K562 (cell line): ENCODE measurements around the gene CFAP97D2. TPM values are rescaled to one million over a fixed set of nuclear protein-coding genes. Genes with fewer than 3 reads are reported as not detected.
A peak's percentile ranks its signal among the peaks of the same experiment; 100 is the strongest.

ENCODE experiments used
- BRCA1 ChIP-seq, 2 experiments: fragments of 450-650 bp in 1 of 2; sonication (generic) in 1 of 2; formaldehyde crosslinking in 1 of 2; IDR thresholded peaks; 2 replicates each; pipeline versions ENCODE4 v1.5.0 to v1.6.1; 2017 to 2020; ENCODE audit warnings: mild to moderate bottlenecking in 1 of 2, missing genetic modification reagents in 1 of 2
- BRF2 ChIP-seq: IDR thresholded peaks from 3 replicates; pipeline ENCODE4 v1.6.1; 2011; ENCODE audit warnings: borderline replicate concordance, mild to moderate bottlenecking; ENCODE audit not compliant: insufficient read length, insufficient read depth
- HOMEZ ChIP-seq: fragments of 250-450 bp; sonication (Bioruptor Pico); IDR thresholded peaks from 2 replicates; pipeline ENCODE4 v1.4.0; 2020; ENCODE audit warnings: mild to moderate bottlenecking, moderate library complexity
- PHF20 ChIP-seq: fragments of 450-650 bp; IDR thresholded peaks from 2 replicates; pipeline ENCODE4 v1.6.1; 2018; ENCODE audit not compliant: partially characterized antibody
- PHTF2 ChIP-seq: fragments of 250-450 bp; sonication (Bioruptor Pico); IDR thresholded peaks from 2 replicates; pipeline ENCODE4 v1.5.0; 2021; ENCODE audit warnings: mild to moderate bottlenecking
- POLR2B ChIP-seq: fragments of 450-650 bp; IDR thresholded peaks from 2 replicates; pipeline ENCODE4 v1.6.1; 2018; ENCODE audit warnings: low read depth; ENCODE audit not compliant: partially characterized antibody
- SAFB ChIP-seq: fragments of 200-400 bp; formaldehyde crosslinking; IDR thresholded peaks from 2 replicates; pipeline ENCODE4 v1.6.1; 2017; ENCODE audit warnings: low read depth, low read length, borderline replicate concordance
- TFE3 ChIP-seq: fragments of 450-650 bp; formaldehyde crosslinking; IDR thresholded peaks from 2 replicates; pipeline ENCODE4 v1.4.0; 2020; ENCODE audit warnings: mild to moderate bottlenecking, mixed read lengths
- THRAP3 ChIP-seq: fragments of 450-650 bp; IDR thresholded peaks from 2 replicates; pipeline ENCODE4 v1.6.1; 2016; ENCODE audit warnings: mild to moderate bottlenecking, inconsistent platforms, borderline replicate concordance
- TRIM25 ChIP-seq: fragments of 450-650 bp; IDR thresholded peaks from 2 replicates; pipeline ENCODE4 v1.7.0; 2016; ENCODE audit warnings: borderline replicate concordance
- ZKSCAN8 ChIP-seq: fragments of 200-800 bp; sonication (Bioruptor generic); IDR thresholded peaks from 2 replicates; pipeline ENCODE4 v1.6.1; 2016; ENCODE audit warnings: missing genetic modification characterization, missing compliant biosample characterization
- ZNF398 ChIP-seq: fragments of 250-450 bp; sonication (Bioruptor Pico); IDR thresholded peaks from 2 replicates; pipeline ENCODE4 v1.8.0; 2021; ENCODE audit warnings: moderate library complexity, mild to moderate bottlenecking, inconsistent platforms
- ZNF561 ChIP-seq: fragments of 450-650 bp; formaldehyde crosslinking; conservative IDR thresholded peaks from 2 replicates; pipeline ENCODE4 v1.4.0; 2020; ENCODE audit warnings: mild to moderate bottlenecking, moderate library complexity
- ZSCAN32 ChIP-seq: fragments of 450-650 bp; formaldehyde crosslinking; IDR thresholded peaks from 2 replicates; pipeline ENCODE4 v1.4.0; 2020; ENCODE audit warnings: mild to moderate bottlenecking, moderate library complexity
- polyA plus RNA-seq, 8 experiments: library from polyadenylated mRNA; depleted of rRNA in 4 of 8; stranded (reverse) in 5 of 8; unstranded in 3 of 8; fragments of >200 nt; fragmentation: Nextera tagmentation in 2 of 8; fragmentation: Illumina TruSeq in 1 of 8; extraction: Ambion mirVana in 2 of 8; extraction: Trizol in 1 of 8; gene quantifications; 2 replicates each; pipeline versions ENCODE4 v1.2.1 to v1.2.3, GENCODE V29; 2011 to 2014; ENCODE audit warnings: inconsistent platforms in 1 of 8, missing spikeins in 1 of 8
- total RNA-seq, 7 experiments: library from RNA; depleted of rRNA in 6 of 7; stranded (reverse); fragments of >200 nt in 6 of 7; fragmentation: Illumina TruSeq in 2 of 7; extraction: Trizol in 2 of 7; gene quantifications; 2 replicates each; pipeline versions ENCODE4 v1.2.1 to v1.2.3, GENCODE V29; 2011 to 2021; ENCODE audit warnings: low replicate concordance in 1 of 7
- TF ChIP-seq, protein P1 (sequence below): fragments of 250-450 bp; sonication (Bioruptor Pico); IDR thresholded peaks from 2 replicates; pipeline ENCODE4 v1.5.0; 2021
- TF ChIP-seq, protein P2 (sequence below): IDR thresholded peaks from 2 replicates; pipeline ENCODE4 v1.6.1; 2014; ENCODE audit warnings: antibody characterized with exemption

Gene CFAP97D2
- total and polyA plus RNA-seq, 9 of the 15 experiments (the other 6 are each of a cell fraction or from before 2014, with no cell fraction given): not detected

DNA sequence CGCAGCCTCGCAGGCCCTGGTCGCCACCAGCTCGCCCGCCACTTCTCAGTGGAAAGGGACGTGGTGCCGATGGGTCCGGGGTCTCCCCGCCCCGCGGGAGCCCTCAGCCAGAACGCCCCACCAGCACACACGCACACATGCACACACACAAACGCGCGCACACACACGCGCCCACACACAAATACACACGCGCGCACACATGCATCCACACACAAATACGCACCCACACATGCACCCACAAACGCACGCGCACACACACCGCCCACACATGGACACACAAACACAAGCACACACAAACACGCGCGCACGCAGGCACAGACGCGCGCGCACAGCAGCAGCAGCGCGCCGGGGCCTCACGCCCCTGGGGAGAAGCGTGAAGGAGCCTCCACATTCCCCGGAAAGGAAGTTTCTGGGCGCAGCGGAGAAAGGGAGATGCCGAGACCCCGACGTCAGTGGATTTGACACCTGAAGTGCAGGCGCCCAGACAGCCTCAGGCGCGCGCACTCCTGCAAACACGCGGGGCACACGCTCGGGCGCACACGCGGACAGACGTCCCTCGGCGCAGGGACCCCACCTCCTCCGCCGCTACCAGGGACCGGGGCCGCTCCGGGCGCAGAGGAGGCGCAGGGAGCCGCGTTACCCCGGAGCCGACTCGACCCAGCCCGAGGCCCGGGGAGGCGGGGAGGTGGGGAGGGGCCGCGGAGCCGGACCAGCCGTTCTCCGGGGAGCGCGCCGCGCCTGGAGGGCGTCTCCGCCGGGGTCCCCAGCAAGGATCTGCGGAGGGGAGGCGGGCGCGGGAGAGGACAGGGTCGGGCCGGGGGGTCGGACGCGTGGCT, 47.3 kb upstream of the CFAP97D2 start (continued):
- TF ChIP-seq TFE3 (CRISPR knock-in tag) (no peak), ZNF398 (CRISPR knock-in tag) (no peak), SAFB (peak; percentile 67), HOMEZ (CRISPR knock-in tag) (no peak), PHF20 (peak; percentile 28), BRF2 (no peak), ZKSCAN8 (no peak), TRIM25 (no peak), THRAP3 (no peak), ZNF561 (CRISPR knock-in tag) (no peak), PHTF2 (CRISPR knock-in tag) (no peak), POLR2B (no peak), ZSCAN32 (CRISPR knock-in tag) (no peak), BRCA1 (IDR thresholded peaks at IDR 0.05) (no peak), BRCA1 (CRISPR knock-in tag; IDR thresholded peaks at IDR 0.05) (no peak)
- TF ChIP-seq, protein P1, sequence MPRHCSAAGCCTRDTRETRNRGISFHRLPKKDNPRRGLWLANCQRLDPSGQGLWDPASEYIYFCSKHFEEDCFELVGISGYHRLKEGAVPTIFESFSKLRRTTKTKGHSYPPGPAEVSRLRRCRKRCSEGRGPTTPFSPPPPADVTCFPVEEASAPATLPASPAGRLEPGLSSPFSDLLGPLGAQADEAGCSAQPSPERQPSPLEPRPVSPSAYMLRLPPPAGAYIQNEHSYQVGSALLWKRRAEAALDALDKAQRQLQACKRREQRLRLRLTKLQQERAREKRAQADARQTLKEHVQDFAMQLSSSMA: no peak
- TF ChIP-seq, protein P2, sequence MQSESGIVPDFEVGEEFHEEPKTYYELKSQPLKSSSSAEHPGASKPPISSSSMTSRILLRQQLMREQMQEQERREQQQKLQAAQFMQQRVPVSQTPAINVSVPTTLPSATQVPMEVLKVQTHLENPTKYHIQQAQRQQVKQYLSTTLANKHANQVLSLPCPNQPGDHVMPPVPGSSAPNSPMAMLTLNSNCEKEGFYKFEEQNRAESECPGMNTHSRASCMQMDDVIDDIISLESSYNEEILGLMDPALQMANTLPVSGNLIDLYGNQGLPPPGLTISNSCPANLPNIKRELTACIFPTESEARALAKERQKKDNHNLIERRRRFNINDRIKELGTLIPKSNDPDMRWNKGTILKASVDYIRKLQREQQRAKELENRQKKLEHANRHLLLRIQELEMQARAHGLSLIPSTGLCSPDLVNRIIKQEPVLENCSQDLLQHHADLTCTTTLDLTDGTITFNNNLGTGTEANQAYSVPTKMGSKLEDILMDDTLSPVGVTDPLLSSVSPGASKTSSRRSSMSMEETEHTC: no peak
